Stimulated activated CD8-positive, alpha-beta memory T cell treated with anti-CD3 and anti-CD28 coated beads, Interleukin-4, amount 100 ng/mL, for 4 hours (primary cell): Measurements from ENCODE around the gene RAP1A.

ENCODE experiments used
- DNase-seq, 2 donors: peaks; one replicate each; pipeline ENCODE4 v3.0.0-alpha.2; 2020; ENCODE audit warnings: low read depth in 2 of 2, low spot score in 1 of 2

Gene RAP1A

GRCh38 chr1:111751906-111752575 is 132.5 kb downstream of the RAP1A start:
- no peak for DNase-seq

GRCh38 chr1:111754984-111755330 is 135.4 kb downstream of the RAP1A start:
- DNase-seq = no peak

- peak; percentile 80 to 88 for DNase-seq
Observed at GRCh38 chr1:111755331-111756123, 135.9 kb downstream of the RAP1A start, which contains the start of gene DDX20. Gene DDX20 (plus strand): TSS chr1:111755901. CDS start chr1:111755925, 24 bp downstream.

GRCh38 chr1:111756124-111756513 is 136.5 kb downstream of the RAP1A start:
- DNase-seq = no peak

GRCh38 chr1:111758373-111758772 is 138.8 kb downstream of the RAP1A start:
- no peak for DNase-seq

- no peak for DNase-seq
Observed at GRCh38 chr1:111761717-111762116, 142.1 kb downstream of the RAP1A start.

- DNase-seq = no peak
Observed at GRCh38 chr1:111762332-111762731, 142.7 kb downstream of the RAP1A start.
